ENCODE results near the gene RASL10A.

GRCh38 chr22:29313126-29313575, 2.3 kb downstream of the RASL10A start:
- TF ChIP-seq, protein P1, sequence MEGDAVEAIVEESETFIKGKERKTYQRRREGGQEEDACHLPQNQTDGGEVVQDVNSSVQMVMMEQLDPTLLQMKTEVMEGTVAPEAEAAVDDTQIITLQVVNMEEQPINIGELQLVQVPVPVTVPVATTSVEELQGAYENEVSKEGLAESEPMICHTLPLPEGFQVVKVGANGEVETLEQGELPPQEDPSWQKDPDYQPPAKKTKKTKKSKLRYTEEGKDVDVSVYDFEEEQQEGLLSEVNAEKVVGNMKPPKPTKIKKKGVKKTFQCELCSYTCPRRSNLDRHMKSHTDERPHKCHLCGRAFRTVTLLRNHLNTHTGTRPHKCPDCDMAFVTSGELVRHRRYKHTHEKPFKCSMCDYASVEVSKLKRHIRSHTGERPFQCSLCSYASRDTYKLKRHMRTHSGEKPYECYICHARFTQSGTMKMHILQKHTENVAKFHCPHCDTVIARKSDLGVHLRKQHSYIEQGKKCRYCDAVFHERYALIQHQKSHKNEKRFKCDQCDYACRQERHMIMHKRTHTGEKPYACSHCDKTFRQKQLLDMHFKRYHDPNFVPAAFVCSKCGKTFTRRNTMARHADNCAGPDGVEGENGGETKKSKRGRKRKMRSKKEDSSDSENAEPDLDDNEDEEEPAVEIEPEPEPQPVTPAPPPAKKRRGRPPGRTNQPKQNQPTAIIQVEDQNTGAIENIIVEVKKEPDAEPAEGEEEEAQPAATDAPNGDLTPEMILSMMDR (conservative IDR thresholded peaks at IDR 0.05) = peak; percentile 67
- TF ChIP-seq ZFX (IDR thresholded peaks at IDR 0.05) = no peak

All from C4-2B (cell line).